Activated naive CD4-positive, alpha-beta T cell treated with anti-CD3 and anti-CD28 coated beads, Interleukin-2, amount 50 U/mL, for 16 hours (primary cell): ENCODE results near the gene SLC44A5.
"Not testable (repeated sequence)": the region's sequence is repeated elsewhere in the genome, so short reads cannot be mapped to it uniquely, and the experiment has no call there.

ENCODE experiments used
- DNase-seq: peaks from one replicate; pipeline ENCODE4 v3.0.0-alpha.2; 2020

SLC44A5 gene

DNA sequence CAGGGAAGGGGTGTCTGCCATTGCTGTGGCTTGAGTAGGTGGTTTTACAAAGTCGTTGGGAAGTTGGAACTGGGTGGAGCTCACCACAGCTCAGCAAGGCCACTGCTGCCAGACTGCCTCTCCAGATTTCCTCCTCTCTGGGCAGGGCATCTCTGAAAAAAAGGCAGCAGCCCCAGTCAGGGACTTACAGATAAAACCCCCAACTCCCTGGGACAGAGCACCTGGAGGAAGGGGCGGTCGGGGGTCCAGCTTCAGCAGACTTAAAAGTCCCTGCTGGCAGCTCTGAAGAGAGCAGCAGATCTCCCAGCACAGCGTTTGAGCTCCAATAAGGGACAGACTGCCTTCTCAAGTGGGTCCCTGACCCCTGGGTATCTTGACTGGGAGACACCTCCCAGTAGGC lies 352.6 kb downstream of the SLC44A5 start:
- no peak for DNase-seq

- DNase-seq: no peak
These were observed 353.5 kb downstream of the SLC44A5 start for GRCh38 chr1:75257424-75257823.

GRCh38 chr1:75250114-75250513 lies 360.8 kb downstream of the SLC44A5 start:
- not testable (repeated sequence) for DNase-seq

- DNase-seq: no peak
These were observed 365.7 kb downstream of the SLC44A5 start for GRCh38 chr1:75245239-75245638.

DNA sequence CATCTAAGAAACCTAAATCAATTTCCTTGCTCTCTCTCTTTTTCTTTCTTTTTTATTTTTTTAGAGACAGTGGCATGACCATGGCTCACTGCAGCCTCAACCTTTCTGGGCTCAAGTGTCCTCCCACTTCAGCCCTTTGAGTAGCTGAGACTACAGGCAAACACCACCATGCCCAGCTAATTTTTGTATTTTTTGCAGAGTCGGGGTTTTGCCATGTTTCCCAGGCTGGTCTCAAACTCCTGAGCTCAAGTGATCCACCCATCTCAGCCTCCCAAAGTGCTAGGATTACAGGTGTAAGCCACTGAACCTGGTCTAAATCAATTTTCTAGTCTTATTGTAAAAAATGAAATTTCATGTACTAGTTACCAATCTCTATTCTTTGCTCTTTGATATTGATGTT lies 367.8 kb downstream of the SLC44A5 start:
- no peak for DNase-seq

DNA sequence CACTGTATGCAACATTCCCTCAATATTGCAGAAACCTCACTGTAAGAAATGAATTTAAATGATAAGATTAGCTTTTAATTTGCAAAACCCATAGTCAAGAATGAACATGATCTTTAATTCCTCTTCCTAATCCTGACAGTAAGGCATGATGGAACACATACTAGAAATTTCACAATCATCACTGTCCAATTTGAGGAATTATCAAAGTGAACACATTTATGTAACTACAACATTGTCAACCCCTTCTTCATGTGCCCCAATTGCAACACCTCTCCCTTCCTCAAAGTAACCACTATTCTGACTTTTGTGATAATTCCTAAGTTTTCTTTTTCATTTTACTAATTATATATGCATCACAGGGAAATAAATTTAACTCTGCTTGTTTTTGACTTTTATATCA lies 373.6 kb downstream of the SLC44A5 start:
- no peak for DNase-seq

DNA sequence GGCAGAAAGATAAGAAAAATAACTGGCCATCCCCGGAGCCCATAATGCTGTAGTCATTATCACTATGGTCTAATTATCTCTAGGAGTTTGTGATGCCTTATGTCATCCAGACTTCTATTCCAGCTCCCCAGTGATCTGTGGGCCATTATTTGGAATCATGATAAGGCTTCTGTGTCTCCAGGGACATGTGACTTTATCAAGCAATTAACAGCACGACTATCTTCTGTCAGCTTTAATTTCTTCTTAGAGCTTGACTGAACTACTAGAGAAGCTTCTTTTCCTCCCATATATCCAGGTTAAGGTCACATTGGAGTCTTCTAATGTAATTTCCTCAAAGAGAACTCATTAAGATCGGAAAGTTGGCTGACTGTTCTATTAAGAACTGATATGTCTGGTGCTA lies 376.4 kb downstream of the SLC44A5 start:
- no peak for DNase-seq

DNA sequence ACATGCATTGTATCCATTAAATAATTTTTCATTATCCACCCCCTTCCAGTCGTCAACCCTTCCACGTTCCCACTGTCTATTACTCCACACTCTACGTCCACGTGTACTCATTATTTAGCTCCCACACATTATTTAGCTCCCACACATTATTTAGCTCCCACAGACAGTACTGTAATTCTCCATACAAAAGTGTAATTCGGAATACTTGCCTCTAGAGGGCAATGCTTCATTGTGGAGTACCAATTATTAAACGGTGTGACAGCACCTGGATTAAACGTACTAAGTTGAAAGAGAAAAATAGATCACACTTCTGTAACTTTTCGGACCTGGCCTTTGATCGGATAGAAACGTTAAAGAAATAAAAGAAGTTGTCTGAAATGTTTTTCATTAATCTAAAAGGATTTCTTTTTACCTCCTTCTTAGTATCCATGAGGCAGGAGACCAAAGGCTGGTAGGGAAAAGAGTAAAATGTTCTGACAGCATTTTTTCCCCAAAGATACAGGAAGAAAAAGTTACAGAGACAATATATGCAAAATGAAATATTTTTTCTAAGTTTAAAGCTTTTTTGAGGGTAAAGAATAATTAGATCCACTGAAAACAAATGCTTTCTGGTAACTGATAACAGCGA lies 377.5 kb downstream of the SLC44A5 start:
- no peak for DNase-seq

- DNase-seq: no peak
These were observed 390.8 kb downstream of the SLC44A5 start for GRCh38 chr1:75220072-75220471.

DNA sequence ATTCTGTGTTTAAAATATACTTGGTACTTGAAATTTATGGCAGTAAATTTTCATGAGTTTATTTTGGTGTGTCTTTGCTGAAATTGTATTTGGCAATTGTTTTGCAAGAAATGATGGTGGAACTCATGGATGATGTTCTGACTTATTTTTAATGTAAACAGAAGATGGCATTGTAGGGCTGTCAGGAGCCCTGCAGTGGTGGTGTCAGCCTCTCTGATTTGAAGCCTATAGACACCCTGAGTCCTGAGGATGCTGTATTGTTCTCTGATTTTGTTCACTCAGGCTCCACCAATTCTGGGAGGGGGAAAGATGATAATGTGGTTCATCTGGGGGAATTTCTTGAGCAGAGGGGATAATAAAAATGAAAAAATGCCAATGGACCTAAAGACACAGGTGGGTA lies 396.9 kb downstream of the SLC44A5 start:
- DNase-seq: no peak

GRCh38 chr1:75211648-75212047 lies 399.3 kb downstream of the SLC44A5 start:
- no peak for DNase-seq

- DNase-seq: no peak
These were observed 402.1 kb downstream of the SLC44A5 start for GRCh38 chr1:75208862-75209261.

GRCh38 chr1:75203415-75204277 lies 407.3 kb downstream of the SLC44A5 start:
- no peak for DNase-seq

DNA sequence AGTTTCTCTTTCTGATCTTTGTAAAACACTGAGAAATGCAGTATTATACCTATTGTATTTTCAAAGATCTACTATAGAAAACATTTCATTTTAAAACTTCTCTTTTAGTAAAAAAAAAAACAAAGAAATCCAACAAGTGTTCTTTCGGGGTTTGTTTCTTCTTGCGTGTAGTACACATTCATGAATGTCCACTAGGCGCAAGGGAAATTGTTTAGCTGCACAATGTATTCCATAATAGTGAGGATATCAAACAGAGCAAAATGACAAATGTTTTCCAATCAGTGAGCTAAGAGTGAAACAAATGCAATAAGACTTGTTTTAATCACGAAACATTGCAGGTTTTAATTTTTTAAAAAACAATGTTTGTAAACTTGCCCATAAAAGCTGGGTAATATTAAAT lies 408.2 kb downstream of the SLC44A5 start:
- DNase-seq: no peak

- no peak for DNase-seq
These were observed 412.2 kb downstream of the SLC44A5 start for GRCh38 chr1:75198761-75199160.

- no peak for DNase-seq
These were observed 412.8 kb downstream of the SLC44A5 start for GRCh38 chr1:75198163-75198562.

- DNase-seq: no peak
These were observed 422.0 kb downstream of the SLC44A5 start for GRCh38 chr1:75188892-75189291.

- not testable (repeated sequence) for DNase-seq
These were observed 429.5 kb downstream of the SLC44A5 start for GRCh38 chr1:75181214-75181955.

GRCh38 chr1:75174031-75174760 lies 436.7 kb downstream of the SLC44A5 start:
- no peak for DNase-seq

DNA sequence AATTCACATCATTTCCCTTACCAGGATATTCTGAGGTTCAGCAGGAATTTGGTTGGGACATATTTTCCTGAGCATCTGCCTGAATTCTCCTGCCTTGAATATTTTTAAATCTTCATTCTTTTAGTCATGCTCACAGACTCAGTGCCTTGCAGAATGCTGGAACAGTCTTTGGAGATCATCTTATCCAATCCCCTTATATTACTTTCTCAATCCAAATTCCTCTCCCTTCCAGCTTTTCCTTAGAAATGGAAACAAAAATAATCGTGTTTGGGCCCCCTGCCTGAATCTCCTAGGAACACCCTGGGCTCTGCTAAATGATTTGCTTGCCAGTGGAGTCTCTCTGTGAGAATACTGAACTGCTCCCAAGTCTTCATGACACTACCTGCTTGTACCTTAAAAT lies 438.4 kb downstream of the SLC44A5 start:
- DNase-seq: no peak

GRCh38 chr1:75171876-75172275 lies 439.0 kb downstream of the SLC44A5 start:
- no peak for DNase-seq

GRCh38 chr1:75170981-75171380 lies 439.9 kb downstream of the SLC44A5 start:
- no peak for DNase-seq

GRCh38 chr1:75170011-75170410 lies 440.9 kb downstream of the SLC44A5 start:
- no peak for DNase-seq
